ENCODE data around the gene CTNNAL1.
"Not testable (repeated sequence)": the region's sequence is repeated elsewhere in the genome, so short reads cannot be mapped to it uniquely, and the experiment has no call there.

The CTNNAL1 gene

DNA sequence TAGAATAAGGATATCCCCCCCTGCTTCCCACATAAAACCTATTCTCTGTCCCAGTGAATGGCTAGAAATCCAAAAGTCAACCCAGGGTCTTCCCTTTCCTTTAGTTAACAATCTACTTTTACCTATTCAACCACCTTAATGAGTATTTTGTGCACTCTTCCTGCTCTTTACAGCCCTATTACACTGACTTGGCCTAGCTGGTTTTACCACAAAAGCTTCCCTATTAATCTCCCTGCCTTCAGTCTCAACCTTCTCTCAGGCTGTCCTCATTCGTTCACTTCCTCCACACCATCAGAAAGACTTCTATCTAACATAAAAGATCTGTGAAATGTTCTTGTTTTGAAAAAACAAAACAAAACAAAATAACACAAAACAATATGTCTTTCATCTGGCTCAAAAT lies 16.2 kb downstream of the CTNNAL1 start:
- no peak overlapping the region for H3K4me3 ChIP-seq (ENCODE audit: low read depth, low read length)

DNA sequence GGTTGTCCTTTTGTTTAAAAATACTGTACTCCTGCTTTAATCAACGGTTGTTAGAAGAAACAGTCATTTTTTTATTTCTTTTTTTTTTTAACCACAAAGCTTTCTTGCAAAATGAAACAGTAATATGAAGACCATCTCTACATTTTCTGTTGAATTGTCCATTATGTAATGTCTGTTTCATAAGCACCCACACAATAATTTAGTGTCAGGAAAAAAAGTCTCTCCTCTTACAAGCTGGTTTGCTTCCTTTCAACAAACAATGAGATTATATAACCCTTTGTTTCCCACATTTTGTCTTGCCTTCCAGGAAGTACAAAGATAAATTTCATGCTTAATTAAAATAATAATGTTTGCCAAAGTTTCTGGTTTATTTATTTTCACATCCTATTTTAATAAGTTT lies 16.7 kb downstream of the CTNNAL1 start:
- no peak overlapping the region for H3K4me3 ChIP-seq (ENCODE audit: low read depth, low read length)

DNA sequence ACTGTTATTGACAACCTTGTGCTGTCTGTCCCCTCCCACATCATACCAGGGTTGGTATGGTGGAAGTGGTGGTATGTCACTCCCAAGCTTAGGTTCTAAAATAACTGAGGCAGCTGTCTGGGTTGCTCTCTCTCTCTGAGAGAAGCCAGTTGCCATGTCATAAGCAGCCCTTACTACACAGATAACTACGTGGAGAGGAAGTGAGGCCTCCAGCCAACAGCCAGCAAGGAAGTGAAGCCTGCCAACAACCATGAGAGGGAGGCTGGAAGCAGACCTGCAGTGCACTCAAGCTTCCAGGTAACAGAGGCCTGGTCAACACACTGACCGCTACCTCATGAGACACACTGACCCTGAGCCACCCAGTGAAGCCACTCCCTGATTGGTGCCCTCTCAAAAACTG lies 18.6 kb downstream of the CTNNAL1 start:
- no peak overlapping the region for H3K4me3 ChIP-seq (ENCODE audit: low read depth, low read length)

DNA sequence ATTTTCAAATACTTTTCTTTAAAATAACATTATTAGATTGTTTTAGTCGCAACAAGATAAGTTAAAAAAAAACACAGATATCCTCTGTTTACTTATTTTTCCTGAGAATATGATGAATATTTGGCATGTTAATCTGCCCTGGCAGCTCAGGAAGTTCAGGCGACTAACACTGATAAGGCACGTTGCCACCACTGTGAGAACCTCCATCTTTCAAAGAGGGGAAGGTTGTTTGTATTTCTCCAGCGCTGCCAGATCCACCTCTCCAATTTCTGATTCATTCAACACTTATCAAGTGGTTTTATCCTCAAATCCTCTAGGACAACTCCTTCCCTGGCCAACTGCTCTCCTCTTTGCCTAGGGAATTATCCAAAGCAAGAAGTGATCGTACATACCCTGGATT lies 21.8 kb downstream of the CTNNAL1 start:
- H3K4me3 ChIP-seq (ENCODE audit: low read depth, low read length): no peak overlapping the region

DNA sequence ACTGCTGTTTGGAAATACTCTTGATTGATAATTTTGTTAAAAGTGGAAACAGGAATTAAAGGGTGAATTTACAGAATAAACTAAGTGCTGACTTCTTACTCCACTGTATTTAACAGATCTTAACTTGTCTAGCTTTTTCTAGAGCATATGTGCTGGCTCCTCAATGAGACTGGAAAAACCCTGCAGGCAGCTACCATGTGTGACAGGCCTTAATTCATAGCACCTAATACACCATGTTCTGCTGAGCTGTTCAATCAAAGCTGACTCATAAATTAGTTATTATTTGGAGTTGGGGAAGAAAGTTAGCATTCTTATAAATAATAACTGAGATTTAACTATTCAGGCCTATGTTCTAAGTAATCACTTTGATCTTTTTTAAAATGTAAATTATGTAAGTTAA lies 29.4 kb downstream of the CTNNAL1 start:
- H3K4me3 ChIP-seq (ENCODE audit: low read depth, low read length): no peak overlapping the region

DNA sequence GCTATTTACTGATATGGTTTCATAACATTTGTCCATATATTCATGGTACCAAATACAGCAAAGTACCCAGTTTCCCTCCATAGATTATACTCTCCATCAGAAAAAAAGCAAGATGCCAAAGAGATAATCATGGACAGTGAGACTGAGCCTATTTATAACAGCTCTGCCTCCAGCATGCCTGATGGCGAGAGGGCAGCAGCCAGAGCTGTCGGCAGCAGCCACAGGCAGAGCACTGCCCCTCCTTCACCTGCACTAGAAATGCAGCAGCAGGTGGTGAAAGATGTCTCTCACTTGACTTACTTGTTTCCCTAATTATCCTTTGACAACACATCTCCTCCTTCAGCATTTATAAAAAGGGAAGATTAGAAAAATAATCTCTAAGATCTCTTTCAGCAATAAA lies 32.4 kb downstream of the CTNNAL1 start:
- no peak overlapping the region for H3K4me3 ChIP-seq (ENCODE audit: low read depth, low read length)

DNA sequence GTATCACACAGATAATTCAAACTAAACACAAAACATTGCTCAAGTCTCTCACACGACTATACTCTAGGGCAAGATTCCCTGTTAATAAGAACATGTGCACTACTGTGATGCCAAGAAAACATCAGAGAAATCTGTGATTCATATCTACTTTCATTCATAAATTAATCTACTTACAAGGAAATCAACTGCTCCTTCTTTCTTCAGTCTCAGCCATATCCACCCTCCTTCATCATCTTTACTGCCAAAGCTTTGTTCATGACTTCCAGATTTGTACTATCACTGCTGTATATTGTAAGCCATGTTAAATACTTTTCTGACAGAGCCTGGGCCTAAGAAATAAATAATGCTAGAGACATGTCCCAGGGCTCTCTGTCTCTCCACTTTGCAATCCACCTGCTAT lies 35.1 kb downstream of the CTNNAL1 start:
- no peak overlapping the region for H3K4me3 ChIP-seq (ENCODE audit: low read depth, low read length)

DNA sequence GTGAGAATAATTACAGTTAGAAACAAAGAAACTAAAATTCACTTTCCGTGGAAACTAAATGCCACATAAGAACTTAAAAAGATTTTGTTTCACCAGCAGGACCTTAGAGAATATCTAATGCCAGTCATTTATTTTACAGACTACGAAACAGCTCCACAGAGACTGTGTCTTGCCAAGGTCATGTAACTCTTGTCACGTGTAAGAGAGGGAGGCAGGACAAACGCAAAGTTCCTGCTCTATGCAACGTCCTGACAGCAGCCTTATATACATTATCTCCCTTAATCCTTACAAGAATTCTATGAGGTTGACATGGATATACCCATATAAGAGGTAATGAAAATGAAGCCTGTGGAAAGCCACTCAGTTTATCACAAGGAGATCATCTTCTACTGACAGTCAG lies 39.4 kb downstream of the CTNNAL1 start:
- no peak overlapping the region for H3K4me3 ChIP-seq (ENCODE audit: low read depth, low read length)

DNA sequence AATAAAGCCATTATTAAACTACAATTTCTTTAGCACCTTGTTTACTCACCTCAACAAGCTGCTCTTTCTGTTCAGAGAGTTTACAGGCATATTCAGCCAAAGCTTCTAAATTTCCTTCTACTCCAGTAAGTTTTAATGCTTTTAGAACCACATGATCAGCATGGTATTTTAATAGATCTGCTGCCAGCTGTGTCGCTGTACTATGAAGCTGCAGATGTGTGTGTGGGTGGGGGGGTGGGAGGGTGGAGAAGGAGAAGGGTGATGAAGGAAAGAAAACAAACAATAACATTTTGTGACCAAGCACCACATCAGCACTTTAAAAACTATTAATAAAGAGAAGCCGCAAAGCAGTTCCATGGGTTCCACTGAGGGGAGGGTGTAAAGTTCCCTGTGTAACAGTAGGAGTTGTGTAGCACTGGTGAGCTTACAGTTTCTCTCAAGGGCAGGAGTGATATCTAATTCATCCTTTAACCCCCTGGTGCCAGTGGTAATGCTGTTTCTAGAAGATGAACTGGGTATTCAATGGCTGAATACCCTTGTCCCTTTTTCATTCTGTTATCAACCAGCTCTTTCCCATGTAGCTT lies 40.6 kb downstream of the CTNNAL1 start:
- H3K4me3 ChIP-seq (ENCODE audit: low read depth, low read length): no peak overlapping the region

DNA sequence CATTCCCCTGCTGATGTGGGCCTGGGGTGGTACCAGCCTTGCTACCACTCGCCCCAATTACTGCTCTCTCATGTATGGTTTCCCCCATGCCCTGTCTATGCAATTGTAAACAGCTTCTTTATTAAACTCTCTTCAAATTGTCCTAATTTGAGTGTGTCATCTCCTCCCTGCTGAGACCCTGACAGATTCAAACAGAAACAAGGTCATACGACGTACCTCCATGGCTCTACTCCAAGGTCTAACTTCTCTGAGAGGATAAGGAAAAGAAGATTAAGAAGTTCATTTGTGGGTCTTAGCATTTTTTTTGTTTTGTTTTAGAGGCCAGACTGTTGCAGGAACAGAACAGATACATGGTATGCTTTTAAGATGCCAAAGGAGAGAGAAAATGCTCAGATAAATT lies 41.1 kb downstream of the CTNNAL1 start:
- no peak overlapping the region for H3K4me3 ChIP-seq (ENCODE audit: low read depth, low read length)

DNA sequence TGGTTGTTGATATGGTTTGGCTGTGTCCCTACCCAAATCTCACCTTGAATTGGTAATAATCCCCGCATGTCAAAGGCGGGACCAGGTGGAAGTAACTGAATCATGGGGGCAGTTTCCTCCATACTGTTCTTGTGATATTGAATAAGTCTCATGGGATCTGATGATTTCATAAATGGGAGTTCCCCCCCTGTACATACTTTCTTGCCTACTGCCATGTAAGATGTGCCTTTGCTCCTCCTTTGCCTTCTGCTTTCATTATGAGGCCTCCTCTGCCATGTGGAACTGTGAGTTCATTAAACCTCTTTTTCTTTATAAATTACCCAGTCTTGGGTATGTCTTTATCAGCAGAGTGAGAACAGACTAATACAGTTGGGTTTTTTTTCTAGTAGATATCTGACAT lies 41.9 kb downstream of the CTNNAL1 start:
- not testable (repeated sequence) for H3K4me3 ChIP-seq (ENCODE audit: low read depth, low read length)

DNA sequence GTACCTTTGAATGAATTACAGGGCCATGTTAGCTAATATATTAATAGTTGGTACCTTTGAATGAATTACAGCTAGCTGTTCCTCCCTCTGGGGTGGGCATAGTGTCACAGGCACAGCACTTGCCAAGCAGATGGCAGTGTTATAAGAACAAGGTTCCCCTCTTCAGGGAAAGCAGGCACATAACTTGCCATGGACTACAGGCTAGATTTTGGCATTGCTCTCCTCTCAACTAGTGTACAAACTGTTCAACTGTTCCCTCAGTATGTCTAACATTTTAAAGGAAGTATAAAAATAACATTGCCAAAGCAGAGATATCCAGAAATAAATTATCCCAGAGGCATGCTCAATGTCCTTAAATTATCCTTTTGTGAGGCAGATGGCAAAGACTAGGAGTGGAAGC lies 45.4 kb downstream of the CTNNAL1 start:
- no peak overlapping the region for H3K4me3 ChIP-seq (ENCODE audit: low read depth, low read length)

DNA sequence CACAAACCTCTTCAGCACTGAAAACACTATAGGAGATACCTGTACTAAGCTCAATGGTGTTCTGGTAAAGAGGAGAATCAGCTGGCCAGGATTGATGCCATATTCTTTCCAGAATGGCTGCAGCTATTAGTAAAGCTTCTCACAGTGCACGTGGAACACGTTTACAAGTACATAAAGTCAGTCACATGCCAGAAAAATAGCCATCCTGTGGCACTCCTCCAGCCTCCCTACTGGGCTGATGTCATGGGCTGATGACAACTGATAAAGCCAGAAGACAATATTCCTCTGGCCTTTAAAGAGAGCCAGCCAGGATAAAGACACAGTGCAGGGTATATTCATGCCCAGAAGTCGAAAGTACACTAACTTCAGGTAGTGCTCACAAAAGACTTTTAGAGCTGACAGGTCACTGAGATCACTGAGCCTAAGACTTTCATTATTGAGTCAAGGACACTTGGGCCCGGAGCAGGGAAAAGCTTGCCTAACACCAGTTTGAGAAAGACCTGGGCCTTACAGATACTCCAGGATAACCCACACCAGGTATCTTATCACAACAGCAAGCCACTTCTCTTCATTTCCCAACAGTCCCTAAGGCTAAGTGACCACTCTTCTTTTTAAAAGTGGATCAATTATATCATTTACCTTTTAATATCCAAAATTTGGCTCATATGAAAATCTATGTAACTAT lies 49.7 kb downstream of the CTNNAL1 start:
- H3K4me3 ChIP-seq (ENCODE audit: low read depth, low read length): no peak overlapping the region

DNA sequence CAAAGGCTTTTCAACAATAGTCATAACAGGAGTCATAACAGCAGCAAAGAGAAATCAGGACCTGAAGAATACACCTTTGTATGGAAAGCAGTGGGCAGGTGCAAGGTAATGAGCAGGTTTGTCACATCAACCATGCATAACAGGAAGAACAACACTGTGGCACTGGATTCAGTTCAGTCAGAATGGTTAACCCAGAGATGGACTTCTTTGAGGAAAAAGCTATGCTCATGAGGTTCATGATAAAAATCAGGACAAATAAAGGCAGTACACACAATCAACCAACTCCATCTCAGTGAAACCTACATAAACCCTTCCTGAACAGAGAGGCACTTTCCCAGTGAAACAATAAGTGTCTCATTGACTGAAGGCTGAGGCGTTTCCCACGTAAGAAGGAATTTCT lies 52.1 kb downstream of the CTNNAL1 start:
- no peak overlapping the region for H3K4me3 ChIP-seq (ENCODE audit: low read depth, low read length)

DNA sequence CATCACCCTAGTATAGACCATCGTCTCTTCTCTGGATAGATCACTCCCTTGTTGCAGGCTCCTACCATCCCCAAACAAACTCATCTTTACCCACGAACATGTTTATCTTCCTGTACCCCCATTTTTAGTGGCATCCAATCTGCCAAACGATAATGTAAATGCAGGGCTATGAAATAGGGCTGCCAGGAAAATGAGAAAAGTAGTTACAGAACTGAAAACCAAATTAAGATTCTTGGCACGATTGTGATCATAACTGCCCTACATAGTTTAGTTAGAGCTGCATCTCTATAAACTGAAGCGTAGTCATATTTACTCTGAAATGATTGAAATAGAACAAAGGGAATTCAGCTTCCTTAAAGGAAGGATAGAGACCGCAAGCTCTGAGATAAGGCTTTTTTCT lies 53.0 kb downstream of the CTNNAL1 start:
- H3K4me3 ChIP-seq (ENCODE audit: low read depth, low read length): no peak overlapping the region

DNA sequence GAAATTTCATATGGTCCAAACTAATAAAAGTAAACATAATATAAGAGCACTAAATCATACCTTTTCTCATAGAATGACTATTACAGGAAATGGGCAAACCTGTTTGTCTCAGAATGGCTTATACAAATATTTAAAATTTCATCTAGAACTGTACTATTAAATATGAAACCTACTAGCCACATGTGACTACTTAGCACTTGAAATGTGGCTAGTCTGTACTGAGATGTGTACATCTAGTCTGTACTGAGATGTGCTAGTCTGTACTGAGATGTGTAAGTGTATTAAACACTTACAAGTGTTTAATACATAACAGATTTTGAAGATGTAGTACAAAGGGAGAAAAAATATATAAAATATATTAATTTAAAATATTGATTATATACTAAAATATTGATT lies 56.7 kb downstream of the CTNNAL1 start:
- H3K4me3 ChIP-seq (ENCODE audit: low read depth, low read length): no peak overlapping the region

DNA sequence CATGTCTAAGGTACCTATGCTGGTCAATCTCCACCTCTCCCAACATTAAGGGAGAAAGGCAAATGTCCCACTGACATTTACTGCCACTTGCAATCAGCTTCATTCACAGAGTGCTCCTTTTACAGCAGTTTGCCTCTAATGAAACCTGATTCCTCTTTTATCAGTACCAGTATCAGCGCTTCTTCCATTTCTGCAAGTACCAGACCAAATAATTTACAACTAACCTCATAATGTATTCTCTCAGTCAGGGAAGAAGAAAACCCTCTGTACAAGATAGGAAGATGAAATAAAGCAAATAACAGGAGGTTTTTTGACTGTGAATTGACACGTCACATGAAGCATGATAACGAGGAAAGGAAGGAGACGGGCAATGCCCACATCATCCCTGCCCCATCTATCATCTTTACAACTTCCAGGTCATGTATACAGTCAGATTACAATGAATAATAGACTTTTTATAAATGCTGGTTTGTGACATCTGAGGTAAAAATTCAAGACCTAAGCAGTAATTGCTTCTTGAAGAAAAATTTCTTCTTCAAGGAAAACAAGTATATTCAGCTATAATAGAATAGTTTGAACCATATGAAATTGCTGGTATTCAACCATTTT lies 57.2 kb downstream of the CTNNAL1 start:
- H3K4me3 ChIP-seq (ENCODE audit: low read depth, low read length): no peak overlapping the region

DNA sequence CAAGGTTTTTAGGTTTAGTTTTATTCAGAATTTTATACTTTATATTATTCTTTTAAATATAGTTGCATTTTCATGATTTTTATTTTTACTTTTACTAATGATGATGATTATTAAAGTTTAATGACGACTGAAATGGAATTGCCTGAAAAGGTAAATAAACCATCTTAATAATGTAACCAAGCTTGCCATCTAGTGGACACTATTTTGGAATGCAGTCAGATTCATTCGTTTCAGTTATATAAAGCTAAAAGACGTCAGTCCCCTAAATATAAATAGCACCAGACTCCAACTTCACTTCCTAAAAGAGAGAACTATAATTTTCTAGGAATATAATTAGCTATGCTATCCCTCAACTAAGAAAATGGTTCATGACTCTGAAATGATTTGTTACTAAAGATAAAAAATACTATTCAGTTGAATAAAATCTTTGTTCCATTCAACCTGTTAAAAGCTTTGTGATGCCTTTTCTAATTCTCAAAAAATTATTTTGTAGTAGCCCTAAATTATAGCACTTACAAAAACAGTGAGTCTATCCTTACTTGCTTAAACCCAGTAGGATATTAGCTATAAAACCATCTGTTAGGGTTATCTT lies 59.2 kb downstream of the CTNNAL1 start:
- no peak overlapping the region for H3K4me3 ChIP-seq (ENCODE audit: low read depth, low read length)

DNA sequence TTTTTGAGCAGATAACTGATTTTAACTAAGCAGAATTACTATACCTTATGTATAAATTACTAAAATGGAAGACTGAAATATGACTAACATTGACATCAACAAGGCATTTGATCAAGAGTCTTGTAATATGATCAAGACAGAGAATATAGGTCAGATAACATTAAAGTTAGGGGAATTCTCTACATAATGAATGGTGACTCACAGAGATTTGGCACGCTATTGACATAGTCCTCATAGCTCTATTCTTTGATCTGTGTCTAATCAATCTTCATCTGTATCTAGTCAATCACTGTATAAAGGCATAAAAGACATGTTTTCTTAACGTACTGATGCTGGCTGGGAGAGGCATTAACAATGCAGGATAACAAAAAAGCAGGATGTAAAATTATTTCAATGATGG lies 61.7 kb downstream of the CTNNAL1 start:
- no peak overlapping the region for H3K4me3 ChIP-seq (ENCODE audit: low read depth, low read length)

DNA sequence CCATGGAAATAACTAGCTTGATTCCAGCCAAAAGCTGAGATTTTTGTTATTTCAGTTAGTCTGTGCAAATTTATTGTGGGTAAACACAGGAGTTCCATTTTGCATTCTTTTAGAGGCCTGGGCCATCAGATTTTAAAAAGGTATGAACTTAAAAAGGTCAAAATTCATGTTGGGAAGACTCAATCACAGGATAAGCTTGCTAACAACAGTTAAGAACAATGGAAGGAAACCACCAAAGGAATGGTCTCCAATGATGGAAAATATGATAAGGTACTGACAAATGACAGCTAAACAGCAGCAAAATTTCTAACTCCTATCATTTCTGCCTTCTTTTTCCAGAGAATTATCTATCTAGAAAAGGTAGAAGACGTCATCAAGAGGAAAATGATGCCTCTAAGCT lies 63.1 kb downstream of the CTNNAL1 start:
- no peak overlapping the region for H3K4me3 ChIP-seq (ENCODE audit: low read depth, low read length)

DNA sequence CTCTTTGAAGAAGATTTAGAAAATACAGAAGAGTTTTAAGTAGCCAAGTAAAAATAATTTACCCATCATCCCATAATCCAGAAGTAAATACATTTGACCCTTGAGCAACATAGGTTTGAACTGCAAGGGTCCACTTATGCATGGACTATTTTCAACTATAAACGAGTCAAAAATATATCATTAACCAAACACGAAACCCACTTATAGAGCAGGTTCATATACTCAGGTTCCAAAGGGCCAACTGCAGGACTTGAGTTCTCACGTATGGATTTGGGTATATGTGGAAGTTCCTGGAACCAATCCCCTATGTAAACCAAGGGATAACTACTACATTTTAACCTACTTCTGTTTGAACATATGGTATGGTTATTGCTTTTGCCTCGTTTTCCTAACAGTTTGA lies 73.3 kb downstream of the CTNNAL1 start:
- no peak overlapping the region for H3K4me3 ChIP-seq (ENCODE audit: low read depth, low read length)

DNA sequence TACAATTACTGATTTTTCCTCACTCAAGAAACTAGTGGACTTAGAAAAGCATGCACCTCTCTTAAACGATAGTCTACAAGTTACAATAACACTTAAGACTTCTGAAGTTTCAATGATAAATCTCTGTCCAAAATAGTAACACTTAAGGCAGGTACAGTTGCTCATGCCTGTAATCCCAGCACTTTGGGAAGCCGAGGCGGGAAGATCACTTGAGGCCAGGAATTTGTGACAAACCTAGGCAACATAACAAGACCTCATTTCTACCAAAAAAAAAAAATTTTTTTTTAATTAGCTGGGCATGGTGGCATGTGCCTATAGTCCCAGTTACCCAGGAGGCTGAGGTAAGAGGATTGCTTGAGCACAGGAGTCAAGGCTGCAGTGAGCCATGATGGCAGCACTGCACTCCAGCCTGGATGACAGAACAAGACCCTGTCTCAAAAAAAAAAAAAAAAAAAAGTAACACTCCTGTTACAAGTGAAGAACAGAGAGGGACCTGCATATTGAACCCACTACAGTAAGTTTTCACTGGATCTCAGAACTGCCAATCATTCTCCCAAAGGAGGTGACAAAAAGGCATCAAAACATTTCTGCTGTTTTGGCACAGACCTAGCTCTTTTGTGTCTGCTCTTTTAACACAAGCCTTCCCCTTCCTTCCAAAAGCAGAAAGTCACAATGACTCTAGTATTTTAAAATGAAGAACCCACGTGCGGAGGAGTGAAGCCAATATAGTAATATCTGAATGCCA lies 75.6 kb downstream of the CTNNAL1 start:
- H3K4me3 ChIP-seq (ENCODE audit: low read depth, low read length): no peak overlapping the region
